NCI-H146 (cell line): ENCODE data around the gene CDKN2A.
A peak's percentile ranks its signal among the peaks of the same experiment; 100 is the strongest.

ENCODE experiments used
- DNase-seq: peaks from one replicate; lab custom pipeline; 2025; lab: John Stamatoyannopoulos, UW

The CDKN2A gene

DNA sequence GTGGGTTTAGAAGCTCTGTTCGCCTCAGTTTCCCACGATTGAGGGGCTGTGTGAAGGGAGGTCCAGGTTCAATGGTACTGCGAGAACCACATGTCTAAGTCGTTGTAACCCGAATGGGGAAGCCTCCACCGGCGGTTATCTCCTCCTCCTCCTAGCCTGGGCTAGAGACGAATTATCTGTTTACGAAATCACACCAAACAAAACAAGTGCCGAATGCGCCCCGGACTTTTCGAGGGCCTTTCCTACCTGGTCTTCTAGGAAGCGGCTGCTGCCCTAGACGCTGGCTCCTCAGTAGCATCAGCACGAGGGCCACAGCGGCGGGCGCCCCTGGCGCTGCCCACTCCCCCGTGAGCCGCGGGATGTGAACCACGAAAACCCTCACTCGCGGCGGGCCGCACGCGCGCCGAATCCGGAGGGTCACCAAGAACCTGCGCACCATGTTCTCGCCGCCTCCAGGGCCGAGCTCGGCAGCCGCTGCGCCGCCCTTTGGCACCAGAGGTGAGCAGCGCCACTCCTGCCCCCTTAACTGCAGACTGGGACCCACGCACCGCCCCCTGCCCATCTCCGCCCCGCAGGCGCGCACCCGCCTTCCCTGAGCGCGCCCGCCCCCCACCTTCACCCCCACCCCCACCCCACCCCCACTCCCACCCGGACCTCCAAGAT lies at the start of gene CDKN2A:
TSS of gene CDKN2A (minus strand) at position 500 of the 663 bp plus-strand sequence.
- peak; percentile 99 for DNase-seq

GRCh38 chr9:22043928-22044327 lies 49.7 kb upstream of the CDKN2A start:
- DNase-seq = no peak

DNA sequence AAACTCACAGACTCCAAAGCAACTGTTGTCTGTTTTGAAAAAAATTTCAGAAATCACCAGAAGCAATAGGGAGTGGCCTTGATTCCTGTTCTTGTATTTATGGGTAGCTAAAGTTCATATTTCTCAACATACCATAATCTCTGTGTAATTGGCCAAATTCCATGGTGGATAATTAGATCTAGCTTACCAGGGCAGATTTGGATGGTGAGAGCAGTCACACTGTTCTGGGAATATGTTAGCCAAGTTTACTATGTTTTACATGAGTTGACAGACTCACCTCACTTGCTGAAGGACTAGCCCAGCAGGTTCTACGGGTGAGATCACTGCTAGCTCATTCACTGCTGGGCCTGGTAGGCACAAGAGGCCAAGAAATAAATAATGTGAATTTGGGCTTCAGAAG lies 47.6 kb upstream of the CDKN2A start:
- DNase-seq = no peak

DNA sequence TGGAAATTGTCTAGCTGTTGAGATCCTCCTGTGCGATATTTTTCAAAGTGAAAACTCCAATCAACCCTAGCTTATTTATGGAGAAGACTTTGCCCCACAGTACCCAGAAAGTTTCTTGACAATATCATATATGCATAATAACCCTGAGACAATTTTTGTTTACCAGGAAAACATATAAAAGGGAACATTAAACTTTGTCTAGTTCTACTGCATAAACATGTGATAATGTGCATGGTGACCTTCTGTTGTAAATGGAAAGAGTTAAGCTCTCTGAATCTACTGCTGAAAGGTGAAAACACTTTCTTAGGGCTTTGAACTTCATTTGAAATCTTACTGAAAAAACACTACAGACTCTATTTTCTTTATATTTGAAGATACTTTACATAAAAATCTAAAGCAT lies 47.2 kb upstream of the CDKN2A start:
- no peak for DNase-seq

DNA sequence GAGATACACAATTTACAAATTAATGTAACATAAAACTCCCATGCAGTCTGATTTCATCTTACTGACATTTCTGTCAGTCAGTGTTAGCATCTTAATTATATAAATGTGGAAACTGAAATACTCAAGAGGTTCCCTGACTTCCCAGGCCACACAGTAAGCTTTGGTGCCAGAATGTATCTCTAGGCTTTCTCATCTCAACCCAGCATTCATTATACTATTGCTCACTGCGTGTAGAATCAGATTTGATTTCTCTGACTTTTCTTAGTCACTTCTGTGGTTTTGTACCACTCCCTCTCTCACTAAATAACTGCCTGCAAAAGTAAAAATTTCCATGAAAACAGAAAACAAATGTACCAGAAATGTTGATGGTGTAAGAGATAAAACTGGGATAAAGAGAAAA lies 46.6 kb upstream of the CDKN2A start:
- DNase-seq = no peak

DNA sequence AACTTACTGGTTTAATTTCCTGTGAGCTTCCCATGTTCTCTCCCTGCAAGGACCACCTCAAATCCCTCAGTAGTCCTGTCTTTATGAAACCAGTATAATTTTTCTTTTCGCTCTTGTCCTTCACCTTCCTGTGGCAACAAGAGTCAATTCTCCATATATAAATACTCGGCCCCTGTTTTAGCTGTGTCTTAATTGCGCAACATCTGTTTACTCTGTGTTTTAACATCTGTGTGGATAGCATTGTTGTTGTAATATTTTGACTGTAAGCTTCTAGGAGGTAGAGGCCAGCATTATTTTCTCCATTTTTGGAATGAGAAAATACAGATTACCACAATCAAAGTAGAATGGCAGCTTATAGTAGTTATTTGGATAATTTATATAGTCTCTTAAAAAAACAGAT lies 45.1 kb upstream of the CDKN2A start:
- no peak for DNase-seq

DNA sequence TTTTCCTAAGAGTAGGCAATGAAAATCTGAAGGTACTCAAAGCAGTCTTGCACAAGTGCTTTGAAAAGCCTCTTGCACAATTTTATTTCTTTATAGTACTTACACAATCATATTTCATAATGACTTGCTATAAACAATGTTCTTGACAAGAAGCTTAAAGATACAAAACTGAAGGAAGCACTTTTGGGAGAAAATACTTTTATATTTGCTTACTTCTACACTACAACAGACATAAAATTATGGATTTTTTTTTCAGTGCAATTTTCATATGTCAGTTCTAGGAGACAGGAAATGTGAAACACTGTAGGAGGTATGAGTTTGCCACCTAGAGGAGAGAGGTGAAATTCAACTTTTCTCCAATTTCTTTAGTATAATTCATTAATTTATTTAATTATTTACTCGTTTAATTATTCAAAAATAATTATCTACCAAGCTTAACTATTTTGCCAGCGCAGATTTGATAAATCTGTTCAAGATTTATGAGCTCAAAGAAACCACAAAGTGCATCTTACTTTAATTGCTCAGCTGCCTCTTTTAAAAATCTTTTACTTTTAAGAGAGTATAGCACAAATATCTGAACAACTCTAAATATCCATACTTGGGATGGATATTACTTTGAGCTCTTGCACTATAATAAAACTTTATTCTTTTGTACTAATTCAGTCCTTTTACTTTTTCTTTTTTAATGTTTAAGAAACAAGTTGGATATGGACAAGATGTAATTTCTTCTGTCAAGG lies 43.9 kb upstream of the CDKN2A start:
- DNase-seq = peak; percentile 24

GRCh38 chr9:22036866-22037626 lies 42.9 kb upstream of the CDKN2A start:
- no peak for DNase-seq

DNA sequence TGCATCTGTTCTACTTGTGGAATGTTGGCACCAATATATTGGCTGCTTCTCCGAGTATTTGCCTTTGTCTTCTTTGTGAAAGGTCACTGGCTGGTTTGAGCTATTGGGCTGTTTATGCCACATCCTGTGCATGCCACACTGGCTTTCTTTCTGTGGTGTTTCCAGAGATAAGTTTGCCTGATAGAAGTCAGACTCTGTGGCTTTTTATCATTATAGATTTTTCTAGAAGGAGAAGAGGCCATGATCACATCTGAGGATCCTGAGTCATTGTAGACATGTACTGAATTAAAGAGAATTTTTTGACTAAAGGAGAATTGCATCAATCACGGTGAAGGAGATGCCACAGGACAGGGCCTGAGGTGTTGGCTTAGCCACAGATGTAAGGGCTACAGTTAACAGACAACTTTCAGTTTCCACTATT lies 41.4 kb upstream of the CDKN2A start:
- no peak for DNase-seq

- no peak for DNase-seq
These were observed 38.9 kb upstream of the CDKN2A start for GRCh38 chr9:22033012-22033630.

DNA sequence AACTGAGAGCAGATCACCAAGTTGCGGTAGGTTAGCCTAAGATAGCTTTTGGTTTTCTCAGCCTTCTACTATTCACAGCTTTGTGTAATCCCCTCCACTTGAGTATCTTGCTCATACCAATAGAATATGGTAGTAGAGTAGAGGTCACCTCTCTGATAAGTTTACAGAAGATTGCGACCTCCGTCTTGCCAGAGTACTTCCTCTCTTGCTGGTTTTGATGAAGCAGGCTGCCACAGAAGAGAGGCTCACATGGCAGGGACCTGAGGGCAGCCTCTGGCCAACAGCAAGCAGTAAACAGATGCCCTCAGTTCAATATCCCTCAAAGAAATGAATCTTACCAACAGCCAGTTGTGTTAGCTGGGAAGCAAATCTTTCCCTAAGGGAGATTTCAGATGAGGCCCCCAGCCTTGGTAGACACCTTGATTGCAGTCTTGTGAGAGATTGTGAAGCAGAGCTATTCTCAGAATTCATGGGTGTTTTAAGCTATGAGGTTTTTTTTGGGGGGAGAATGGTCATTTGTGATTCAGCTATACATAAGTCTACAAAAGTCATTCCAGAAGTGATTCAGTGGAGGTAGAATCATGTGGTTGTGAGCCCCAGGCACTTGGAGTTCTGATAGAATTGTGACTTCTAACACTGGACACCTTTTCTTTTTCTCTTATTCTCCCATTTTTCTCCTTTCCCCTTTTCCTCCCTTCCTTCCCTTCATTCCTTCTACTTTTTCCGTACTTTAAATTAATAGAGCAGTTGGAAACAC lies 37.6 kb upstream of the CDKN2A start:
- no peak for DNase-seq

- DNase-seq = no peak
These were observed 36.0 kb upstream of the CDKN2A start for GRCh38 chr9:22030101-22030598.

- no peak for DNase-seq
These were observed 35.0 kb upstream of the CDKN2A start for GRCh38 chr9:22029231-22029630.

DNA sequence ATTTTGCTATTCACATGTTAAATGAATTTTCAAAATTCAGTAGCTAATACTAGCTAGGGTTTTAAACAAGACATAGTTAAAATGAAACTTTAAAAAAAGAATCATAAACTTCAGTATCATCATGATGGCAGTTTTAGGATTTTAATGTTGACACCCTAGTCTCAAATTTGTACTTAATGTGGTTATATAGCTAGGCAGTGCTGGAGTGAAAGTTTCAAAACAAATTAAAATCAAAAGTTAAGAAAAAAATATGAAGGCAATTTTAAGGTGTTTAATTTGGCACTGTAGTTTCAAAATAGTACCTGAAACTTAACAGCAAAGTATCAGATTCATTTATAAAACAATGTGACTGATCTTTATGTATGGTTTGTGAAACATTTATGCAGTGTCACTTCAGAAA lies 34.2 kb upstream of the CDKN2A start:
- no peak for DNase-seq

GRCh38 chr9:22026696-22027095 lies 32.5 kb upstream of the CDKN2A start:
- DNase-seq = no peak

GRCh38 chr9:22022396-22022795 lies 28.2 kb upstream of the CDKN2A start:
- no peak for DNase-seq

DNA sequence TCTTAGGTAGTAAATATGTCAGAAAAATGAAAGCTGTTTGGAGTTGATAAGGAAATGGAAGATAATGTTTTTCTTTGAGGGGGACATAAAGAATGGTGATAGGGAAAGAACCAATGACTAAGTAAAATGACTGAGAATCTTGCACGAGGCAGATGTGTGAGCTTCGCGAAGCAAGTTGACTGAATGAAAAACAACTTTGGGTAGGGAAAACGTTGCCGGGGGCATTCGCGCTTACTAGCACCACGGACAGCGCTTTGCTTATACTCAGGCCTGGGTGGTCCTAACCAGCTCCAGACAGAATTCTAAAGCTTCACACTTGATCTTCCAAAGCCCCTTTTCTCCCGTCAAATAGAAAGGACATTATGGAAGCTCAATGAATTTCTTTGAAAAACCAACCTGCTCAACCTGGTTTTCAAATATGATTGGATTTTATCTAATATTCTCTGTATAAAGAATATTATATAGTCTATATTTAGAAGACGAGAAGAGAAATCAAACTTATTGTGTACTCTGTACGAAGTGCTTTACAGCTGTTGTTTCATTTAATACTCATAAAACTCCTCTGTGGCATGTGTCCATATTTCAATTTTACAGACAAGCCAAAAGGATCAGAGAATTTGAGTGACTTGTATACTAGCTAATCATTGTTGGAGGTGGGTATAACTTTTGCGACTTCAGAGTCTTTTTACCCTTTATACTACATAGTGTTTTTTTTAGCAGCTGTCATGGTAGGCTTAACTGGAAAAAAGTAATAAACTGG lies 16.9 kb upstream of the CDKN2A start:
- no peak for DNase-seq

DNA sequence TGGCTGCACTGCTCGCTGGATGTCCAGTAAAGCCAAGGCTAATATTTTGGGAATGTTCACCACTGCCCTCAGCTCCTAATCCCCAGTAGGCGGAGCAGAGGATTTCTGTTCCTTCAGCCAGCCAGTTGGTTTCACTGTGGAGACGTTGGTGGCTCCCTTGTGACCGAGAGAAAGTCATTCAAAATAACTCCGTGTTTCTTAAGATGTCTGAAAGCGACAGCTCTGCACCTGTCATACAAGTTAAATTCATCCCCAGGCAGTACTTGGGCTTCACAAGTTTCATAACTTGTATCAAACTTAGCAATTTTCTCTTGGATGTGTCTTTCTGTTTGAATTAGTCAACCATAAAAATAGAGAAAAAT lies 15.3 kb upstream of the CDKN2A start:
- no peak for DNase-seq

GRCh38 chr9:22008717-22009505 lies 14.7 kb upstream of the CDKN2A start, which contains the start of gene CDKN2B:
TSS of gene CDKN2B (minus strand) at chr9:22009305. CDS start at chr9:22008953, 352 bp downstream.
- peak; percentile 96 for DNase-seq

GRCh38 chr9:22008384-22008716 lies 14.2 kb upstream of the CDKN2A start:
- DNase-seq = no peak
